ENCODE measurements around the gene ZG16. TPM values are rescaled to one million over a fixed set of nuclear protein-coding genes. Genes with fewer than 3 reads are reported as not detected.
A peak's percentile ranks its signal among the peaks of the same experiment; 100 is the strongest.
"Not testable (repeated sequence)": the region's sequence is repeated elsewhere in the genome, so short reads cannot be mapped to it uniquely, and the experiment has no call there.

ZG16 gene, protein sequence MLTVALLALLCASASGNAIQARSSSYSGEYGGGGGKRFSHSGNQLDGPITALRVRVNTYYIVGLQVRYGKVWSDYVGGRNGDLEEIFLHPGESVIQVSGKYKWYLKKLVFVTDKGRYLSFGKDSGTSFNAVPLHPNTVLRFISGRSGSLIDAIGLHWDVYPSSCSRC
- polyA plus RNA-seq (2013, experiment 1 of 2; ENCODE audit: insufficient read length): not detected
- polyA plus RNA-seq (2013, experiment 2 of 2; ENCODE audit: insufficient read length): not detected

DNA sequence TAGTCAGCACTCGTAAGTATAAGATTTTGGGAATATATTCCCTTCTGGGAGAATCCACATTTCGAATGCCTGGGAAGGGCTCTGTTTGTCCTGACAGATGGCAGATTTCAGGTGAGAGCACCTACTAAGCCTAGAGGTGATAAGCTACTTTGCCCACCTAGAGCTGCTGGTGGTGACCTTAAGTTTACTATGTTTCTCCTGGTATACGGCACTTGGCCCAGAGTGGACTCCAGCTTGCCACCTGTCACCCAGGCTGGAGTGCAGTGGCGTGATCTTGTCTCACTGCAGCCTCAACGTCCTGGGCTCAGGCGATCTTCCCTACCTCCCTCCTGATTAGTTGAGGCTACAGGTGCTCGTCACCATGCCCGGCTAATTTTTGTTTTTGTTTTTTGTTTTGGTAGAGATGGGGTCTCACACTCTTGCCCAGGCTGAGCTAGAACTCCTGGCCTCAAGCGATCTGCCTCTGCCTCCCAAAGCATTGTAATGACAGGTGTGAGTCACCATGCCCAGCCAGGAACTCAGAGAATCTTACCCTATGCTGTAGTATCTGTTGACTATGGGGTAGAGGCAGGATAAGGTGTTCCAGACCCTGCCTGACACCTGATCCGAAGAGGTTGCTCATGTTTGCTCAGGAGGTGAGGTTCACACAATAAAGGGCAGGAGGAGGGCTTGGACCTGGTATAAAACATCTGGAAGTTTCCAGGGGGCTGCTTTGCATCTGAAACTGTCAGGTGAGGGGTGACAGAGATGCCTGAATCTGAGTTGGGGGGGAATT is at the start of gene ZG16:
TSS of gene ZG16 (plus strand) at position 681 of the 775 bp plus-strand sequence. CDS start 1,011 bp downstream, outside the sequence.
- no peak for DNase-seq

DNA sequence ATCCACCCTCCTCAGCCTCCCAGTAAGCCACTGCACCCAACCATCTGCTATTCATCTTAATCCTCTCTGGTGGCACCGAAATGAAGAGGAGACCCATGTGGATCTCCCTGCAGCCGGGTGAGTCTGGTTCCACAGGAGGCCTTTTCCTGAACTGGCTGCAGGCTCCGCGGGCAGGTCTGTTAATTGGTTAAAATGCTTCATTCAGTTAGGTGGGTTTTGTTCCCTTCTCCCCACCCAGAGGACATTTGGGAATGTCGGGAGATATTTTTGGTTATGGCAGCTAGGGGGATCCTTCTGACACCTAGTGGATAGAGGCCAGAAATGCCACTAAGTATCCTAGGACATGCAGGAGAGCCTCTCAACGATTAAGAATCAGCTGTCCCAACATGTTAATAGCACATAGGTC is 48.9 kb upstream of the ZG16 start:
- peak; percentile 65 for DNase-seq

DNA sequence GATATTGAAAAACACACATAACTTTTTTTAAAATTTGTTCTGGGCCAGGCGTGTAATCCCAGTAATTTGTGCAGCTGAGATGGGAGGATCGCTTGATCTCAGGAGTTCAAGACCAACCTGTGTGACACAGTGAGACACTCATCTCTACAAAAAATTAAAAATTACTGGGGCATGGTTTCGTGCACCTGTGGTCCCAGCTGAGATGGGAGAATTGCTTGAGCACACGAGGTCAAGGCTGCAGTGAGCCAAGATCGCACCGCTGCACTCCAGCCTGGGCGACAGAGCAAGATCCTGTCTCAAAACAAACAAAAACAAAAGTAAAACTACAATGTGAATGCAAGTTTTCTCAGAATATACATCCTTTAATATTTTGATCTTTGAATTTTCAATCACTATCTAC is 47.4 kb upstream of the ZG16 start:
- DNase-seq: no peak

DNA sequence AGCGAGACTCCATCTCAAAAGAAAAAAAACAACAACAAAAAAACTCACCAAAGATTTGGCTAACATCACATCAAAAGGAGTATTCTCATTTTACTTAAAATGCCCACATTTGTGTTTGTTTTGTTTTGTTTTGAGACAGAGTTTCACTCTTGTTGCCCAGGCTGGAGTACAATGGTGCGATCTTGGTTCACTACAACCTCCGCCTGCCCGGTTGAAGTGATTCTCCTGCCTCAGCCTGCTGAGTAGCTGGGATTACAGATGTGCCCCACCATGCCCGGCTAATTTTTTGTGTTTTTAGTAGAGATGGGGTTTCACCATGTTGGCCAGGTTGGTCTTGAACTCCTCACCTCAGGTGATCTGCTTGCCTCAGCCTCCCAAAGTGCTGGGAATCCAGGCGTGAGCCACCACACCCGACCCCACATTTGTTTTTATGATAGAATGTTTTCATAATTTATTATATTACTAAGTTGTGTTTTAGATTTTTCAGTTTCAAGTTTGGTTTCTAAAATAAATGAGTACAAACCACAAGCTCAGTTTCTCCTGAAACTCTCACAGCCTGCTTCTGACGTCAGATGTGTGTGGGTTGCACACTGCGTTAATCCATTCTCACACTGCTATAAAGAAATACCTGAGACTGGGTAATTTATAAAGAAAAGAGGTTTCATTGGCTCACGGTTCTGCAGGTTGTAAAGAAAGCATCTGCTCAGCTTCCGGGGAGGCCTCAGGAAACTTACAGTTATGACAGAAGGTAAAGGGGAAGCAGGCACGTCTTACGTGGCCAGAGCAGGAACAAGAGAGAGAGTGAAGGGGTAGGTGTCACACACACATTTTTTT is 46.1 kb upstream of the ZG16 start:
- DNase-seq: not testable (repeated sequence)

DNA sequence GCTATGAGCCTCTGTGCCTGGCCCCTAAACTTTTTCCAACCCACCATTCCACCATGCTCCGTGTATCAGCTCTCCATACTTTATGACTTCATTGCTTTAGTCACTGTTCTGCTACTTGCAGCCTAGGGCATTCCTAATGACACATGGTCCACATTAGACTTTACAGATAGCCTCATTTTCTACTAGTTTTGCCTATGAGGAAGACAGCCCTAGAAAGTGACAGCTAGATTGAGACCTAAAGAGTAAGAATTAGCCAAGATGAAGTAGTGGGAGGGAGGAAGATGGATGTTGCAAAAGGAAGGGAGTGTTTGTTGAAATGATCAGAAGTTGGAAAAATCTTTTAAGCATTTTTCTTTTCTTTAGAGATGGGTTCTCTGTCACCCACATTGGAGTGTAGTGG is 43.3 kb upstream of the ZG16 start:
- peak; percentile 2 for DNase-seq

DNA sequence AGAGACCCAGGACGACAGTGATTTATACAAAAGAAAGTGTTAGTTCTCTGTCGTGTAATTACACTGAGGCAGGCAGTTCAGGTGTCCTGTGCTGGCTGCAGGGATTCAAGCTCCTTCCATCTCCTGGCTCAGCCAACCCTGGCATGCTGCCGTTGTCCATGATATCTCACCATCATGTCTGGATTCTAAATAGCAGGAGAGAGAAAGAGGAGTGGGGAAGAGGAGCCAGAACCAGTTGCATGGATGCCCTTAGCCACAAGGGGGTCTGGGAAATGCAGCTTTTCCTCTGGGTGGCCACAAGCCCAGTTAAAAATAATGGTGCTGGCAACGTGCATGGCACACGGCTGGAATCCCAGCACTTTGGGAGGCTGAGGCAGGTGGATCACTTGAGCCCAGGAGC is 41.9 kb upstream of the ZG16 start:
- no peak for DNase-seq

DNA sequence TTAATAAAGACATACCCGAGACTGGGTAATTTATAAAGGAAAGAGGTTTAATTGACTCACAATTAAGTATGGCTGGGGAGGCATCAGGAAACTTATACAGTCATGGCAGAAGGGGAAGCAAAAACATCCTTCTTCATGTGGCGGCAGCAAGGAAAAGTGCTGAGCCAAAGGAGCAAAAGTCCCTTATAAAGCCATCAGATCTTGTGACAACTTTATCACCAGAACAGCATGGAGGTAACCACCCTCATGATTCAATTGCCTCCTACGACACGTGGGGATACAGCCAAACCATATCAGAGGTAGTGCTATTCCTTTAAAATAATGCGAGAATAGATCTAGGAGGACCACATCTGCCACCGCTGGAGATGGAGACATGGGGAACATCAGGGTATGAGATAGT is 41.3 kb upstream of the ZG16 start:
- no peak for DNase-seq

DNA sequence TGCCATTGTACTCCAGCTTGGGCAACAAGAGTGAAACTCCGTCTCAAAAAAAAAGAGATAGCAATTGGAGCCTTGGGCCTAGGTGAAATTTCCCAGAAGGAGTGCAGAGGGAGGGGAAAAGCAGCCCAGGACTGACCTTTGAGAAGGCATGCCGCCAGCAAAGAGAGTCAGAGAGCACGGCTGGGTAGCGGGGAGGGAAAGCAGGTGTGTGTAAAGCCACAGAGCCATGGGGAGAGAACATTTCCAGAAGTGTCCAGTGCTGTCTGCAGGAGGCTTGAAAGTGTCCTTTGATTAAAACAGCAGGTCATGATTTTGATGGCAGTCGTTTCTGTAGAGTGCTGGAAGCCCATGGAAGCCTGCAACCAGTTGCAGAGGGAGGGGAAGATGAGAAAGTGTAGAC is 40.3 kb upstream of the ZG16 start:
- no peak for DNase-seq

DNA sequence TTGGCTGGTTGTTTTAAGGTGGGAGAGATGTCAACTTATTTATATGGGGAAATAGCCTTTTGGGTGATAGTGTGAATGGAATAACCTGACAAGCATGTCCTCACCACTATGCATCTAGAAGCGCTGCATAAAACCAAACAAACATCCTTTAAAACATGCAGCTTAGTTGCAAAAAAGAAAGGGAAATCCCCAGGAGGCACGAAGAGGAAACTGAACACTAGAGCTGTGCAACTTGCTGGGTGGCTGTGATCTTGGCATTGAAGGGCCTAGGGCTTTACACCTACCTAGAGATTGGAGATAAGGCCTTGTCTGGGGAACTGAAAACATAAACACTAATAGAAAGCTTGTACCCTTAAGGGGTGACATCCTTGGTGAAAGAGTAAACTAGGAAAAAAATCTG is 39.5 kb upstream of the ZG16 start:
- no peak for DNase-seq

DNA sequence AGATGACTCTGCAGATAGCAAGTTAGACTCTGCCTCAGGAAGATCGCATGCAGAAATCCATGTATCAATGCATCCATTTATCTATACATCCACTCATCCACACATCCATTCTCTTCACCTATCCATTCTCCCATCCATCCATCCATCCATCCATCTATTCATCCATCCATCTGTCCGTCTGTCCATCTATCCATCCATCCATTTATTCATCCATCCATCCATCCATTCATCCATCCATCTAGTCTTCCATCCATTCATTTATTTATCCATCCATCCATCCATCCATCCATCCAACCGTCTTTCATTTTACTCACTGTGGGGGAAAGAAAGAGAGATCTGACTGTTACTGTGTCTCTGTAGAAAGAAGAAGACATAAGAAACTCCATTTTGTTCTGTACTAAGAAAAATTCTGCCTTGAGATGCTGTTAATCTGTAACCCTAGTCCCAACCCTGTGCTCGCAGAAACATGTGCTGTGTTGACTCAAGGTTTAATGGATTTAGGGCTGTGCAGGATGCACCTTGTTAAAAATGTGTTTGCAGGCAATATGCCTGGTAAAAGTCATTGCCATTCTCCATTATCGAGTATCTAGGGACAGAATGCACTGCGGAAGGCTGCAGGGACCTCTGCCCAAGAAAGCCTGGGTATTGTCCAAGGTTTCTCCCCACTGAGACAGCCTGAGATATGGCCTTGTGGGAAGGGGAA is 38.0 kb upstream of the ZG16 start:
- DNase-seq: not testable (repeated sequence)

DNA sequence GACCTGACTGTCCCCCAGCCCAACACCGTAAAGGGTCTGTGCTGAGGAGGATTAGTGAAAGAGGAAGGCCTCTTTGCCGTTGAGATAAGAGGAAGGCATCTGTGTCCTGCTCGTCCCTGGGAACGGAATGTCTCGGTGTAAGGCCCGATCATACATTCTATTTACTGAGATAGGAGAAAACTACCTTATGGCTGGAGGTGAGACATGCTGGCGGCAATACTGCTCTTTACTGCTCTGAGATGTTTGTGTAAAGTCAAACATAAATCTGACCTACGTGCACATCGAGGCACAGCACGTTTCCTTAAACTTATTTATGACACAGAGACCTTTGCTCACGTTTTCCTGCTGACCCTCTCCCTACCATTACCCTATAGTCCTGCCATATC is 37.4 kb upstream of the ZG16 start:
- DNase-seq: not testable (repeated sequence)

DNA sequence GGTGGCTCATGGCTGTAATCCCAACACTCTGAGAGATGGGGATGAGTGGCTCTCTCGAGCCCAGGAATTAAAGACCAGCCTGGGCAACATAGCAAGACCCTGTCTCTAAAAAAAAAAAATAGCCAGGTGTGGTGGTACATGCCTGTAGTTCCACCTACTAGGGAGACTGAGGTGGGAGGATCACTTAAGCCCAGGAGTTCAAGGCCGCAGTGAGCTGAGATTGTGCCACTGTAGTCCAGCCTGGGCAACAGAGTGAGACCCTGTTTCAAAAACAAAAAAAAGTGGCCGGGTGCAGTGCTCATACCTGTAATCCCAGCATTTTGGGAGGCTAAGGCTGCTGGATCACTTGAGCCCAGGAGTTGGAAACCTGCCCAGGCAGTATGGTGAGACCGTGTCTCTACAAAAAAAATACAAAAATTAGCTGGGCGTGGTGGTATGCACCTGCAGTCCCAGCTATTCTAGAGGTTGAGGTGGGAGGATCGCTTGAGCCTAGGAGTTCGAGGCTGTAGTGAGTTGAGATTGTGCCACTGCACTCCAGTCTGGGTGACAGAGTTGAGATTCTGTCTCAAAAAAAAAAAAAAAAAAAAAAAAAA is 35.3 kb upstream of the ZG16 start:
- no peak for DNase-seq

DNA sequence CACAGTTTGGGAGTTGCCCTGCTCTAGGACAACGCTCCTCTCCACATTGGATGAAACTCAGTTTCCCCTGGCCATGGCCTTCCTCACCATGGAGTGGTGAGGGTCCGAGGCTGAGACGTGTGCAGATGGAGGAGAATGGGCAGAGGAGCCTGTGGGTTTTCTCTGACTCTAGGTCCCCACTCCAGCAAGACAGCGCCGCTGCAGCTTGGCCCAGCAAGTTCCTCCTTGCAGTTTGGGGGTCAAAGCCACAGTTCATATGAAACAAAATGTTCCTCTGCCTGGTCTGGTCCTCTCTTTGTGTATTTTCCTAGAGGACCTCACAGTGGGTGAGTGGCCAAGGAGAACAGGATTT is 34.6 kb upstream of the ZG16 start:
- DNase-seq: no peak

DNA sequence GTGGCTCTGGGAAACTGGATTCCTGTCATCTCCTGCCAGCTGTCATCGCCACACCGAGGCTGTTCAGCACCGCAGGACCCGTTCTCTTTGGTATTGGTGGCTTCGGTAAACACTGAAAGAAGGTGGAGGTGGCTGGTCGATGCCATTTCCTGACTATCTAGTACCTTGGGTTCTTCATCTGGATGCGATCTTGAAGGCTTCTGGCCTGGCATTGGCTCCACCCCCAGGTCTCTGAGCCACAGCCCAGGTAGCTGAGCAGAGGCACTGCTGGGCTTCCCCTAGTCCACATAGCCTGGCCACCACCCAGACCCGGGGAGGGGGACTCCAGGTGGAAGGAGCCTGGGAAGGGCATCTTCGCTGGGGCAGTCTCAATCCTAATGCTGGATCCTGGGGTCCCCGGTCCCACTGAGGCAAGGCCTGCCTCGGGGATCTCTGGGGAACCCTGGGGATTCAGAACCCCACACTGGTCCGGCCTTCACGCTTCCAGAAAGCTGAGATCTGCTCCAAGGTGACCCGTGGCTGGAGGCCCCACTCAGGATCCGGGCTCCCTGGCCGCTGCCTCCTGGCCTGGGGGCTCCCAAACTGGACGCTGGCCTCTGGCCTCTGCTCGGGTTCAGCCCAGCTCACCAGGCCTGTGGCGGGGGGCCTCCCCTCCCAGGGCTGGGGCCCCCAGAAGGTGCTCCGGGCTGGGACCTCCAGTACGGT is 34.1 kb upstream of the ZG16 start:
- DNase-seq: no peak

DNA sequence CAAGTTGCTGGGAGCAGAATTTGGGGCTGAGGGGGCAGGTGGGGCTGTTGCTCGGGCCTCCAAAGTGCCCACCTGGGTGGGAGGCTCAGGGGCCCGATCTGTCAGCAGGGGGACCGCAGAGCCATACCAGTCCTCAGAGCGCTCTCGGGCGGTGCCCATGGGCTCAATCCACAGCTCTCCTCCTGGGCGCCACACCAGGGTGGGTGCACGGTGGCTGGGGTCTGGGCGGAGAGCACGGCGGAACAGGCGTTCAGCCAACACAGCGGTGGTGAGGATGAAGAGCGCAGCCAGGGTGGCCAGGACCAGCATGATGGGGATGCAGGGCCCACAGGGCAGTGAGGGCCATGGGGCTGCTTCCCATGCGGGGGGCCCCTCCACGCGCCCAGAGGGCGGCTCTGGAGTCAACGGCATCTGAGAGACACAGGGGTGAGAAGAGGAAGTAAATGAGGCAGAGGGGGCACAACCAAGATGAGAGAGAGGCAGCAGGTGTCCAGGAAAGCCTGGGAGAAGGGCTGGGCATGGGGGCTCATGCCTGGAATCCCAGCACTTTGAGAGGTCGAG is 33.4 kb upstream of the ZG16 start:
- DNase-seq: no peak

DNA sequence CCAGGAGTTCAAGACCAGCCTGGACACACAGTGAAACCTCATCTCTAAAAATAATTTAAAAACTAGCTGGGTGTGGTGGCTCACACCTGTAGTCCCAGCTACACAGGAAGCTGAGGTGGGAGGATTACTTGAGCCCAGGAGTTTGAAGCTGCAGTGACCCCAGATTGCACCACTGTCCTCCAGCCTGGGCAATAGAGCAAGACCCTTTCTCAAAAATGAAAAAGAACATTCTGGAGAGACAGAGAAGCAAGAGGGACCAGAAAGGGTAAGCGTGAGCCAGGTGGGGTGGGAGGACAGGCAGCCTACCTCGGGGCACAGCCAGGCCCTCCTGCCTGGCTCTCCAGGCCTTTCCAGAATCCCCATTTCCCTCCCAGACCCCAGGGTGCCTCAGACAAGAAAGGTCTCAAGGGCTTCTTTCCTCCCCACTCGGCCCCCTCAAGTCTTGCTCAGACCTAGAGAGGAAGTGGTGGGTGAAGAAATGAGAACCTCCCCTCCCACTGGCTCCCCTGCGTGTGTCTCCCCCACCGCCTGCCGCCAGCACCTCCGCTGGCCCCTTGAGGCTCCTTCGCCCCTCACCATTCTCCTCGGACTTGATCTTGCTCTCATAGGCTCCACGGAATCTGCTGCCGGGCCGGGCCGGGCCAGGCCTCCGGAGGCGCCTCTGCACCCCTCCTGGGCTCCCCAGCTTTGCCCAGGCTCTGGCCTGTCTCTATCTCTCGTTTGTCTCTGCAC is 32.8 kb upstream of the ZG16 start:
- no peak for DNase-seq

DNA sequence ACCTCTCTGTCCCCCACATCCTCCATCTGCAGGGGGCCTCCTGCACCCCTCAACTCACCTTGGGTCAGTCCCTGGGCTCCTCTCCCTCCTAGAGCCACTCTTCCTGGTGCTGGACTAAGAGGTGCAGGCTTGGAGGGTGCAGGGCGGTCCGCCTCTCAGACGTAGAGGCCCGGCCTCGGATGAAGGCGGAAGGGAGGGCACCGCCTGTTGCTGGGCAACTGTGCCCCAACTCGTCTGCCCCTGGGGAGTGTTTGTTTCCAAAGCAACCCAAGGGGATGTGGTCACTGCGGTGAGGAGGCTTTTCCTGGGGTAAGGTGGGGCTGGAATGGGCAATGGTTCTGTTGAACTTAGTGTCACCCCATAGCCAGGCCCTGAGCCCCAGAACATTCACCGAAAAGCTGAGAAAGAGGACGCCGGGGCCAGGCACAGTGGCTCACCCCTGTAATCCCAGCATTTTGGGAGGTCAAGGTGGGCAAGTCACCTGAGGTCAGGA is 32.2 kb upstream of the ZG16 start, which contains the start of gene C16orf54:
TSS of gene C16orf54 (minus strand) at position 138 of the 493 bp plus-strand sequence. CDS start 1,039 bp downstream, outside the sequence.
- DNase-seq: no peak

DNA sequence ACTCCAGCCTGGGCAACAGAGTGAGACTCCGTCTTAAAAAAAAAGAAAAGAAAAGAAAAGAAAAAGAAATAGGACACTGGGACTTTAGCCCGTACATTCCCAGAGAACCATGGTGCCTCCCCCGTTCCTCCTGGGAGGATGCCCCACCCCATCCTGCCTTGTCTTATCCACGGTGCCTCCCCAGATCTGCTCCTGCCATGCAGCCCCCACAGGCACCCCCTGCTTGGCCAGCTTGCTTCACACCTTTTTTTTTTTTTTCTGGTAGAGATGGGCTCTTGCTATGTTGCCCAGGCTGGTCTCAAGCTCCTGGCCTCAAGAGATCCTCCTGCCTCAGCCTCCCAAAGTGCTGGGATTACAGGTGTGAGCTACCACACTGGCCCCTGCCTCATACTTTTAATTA is 31.5 kb upstream of the ZG16 start:
- DNase-seq: not testable (repeated sequence)

DNA sequence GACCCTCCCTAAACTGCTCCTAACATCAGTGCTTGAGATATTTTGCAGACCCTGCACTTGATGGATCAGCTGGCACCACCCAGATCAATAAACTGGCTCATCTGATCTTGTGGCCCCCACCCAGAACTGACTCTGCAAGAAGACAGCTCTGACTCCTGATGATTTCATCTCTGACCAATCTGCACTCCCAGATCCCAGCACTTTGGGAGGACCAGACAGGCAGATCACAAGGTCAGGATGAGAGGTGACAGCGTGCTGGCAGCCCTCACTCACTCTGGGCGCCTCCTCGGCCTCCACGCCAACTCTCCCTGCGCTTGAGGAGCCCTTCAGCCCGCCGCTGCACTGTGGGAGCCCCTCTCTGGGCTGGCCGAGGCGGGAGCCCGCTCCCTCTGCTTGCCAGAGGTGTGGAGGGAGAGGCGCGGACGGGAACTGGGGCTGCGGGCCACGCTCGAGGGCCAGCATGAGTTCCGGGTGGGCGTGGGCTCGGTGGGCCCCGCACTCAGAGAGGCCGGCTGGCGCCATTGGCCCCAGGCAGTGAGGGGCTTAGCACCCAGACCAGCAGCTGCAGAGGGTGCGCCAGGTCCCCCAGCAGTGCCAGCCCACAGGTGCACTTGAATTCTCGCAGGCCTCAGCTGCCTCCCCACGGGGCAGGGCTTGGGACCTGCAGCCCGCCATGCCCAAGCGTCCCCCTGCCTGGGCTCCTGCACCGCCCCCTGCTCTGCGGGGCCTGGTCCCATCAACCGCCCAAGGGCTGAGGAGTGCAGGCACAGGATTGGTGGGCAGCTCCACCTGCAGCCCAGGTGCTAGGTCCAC is 29.9 kb upstream of the ZG16 start:
- no peak for DNase-seq
